KMS-11 (cell line): ENCODE results near the gene C12orf43.
"Not testable (repeated sequence)": the region's sequence is repeated elsewhere in the genome, so short reads cannot be mapped to it uniquely, and the experiment has no call there.

ENCODE experiments used
- H2AFZ ChIP-seq: fragments of 200-600 bp; sonication (generic); 2 replicates; pipeline ENCODE4 v1.6.1; 2016; ENCODE audit warnings: antibody characterized with exemption, mixed run types, low read depth
- H3K27ac ChIP-seq: fragments of 200-600 bp; sonication (generic); 2 replicates; pipeline ENCODE4 v1.6.1; 2016; ENCODE audit warnings: mild to moderate bottlenecking, mixed run types
- H3K27me3 ChIP-seq: fragments of 200-600 bp; sonication (generic); 2 replicates; pipeline ENCODE4 v1.6.1; 2017; ENCODE audit warnings: mild to moderate bottlenecking, low read depth, mixed run types, moderate library complexity; ENCODE audit not compliant: insufficient read depth
- H3K36me3 ChIP-seq: fragments of 200-600 bp; sonication (generic); 2 replicates; pipeline ENCODE4 v1.6.1; 2017; ENCODE audit warnings: mild to moderate bottlenecking, mixed run types; ENCODE audit not compliant: insufficient read depth
- H3K4me1 ChIP-seq: fragments of 200-600 bp; sonication (generic); 2 replicates; pipeline ENCODE4 v1.6.1; 2016; ENCODE audit warnings: mild to moderate bottlenecking, low read depth, mixed run types; ENCODE audit not compliant: poor library complexity, severe bottlenecking
- H3K4me2 ChIP-seq: fragments of 200-600 bp; sonication (generic); 2 replicates; pipeline ENCODE4 v1.7.0; 2016; ENCODE audit warnings: mild to moderate bottlenecking, mixed run types
- H3K4me3 ChIP-seq: fragments of 200-600 bp; sonication (generic); IDR thresholded peaks from 2 replicates; pipeline ENCODE4 v1.6.1; 2017; ENCODE audit warnings: low read depth, low read length, mixed read lengths; ENCODE audit not compliant: insufficient read depth
- H3K79me2 ChIP-seq: fragments of 200-600 bp; sonication (generic); 2 replicates; pipeline ENCODE4 v1.6.1; 2016; ENCODE audit warnings: low read depth, mixed run types; ENCODE audit not compliant: insufficient read depth
- H3K9ac ChIP-seq: fragments of 200-600 bp; sonication (generic); 2 replicates; pipeline ENCODE4 v1.6.1; 2016; ENCODE audit warnings: mild to moderate bottlenecking, mixed run types
- H4K20me1 ChIP-seq: fragments of 200-600 bp; sonication (generic); 2 replicates; pipeline ENCODE4 v1.6.1; 2016; ENCODE audit warnings: mild to moderate bottlenecking, mixed run types; ENCODE audit not compliant: insufficient read depth
- CTCF ChIP-seq: fragments of 200-600 bp; sonication (generic); conservative IDR thresholded peaks from 2 replicates; pipeline ENCODE4 v1.6.1; 2017; ENCODE audit warnings: low read depth, mild to moderate bottlenecking, antibody characterized with exemption, low read length, moderate library complexity, mixed read lengths

Gene C12orf43

GRCh38 chr12:121015825-121016766, at the start of gene C12orf43:
Gene C12orf43, minus strand, starts transcription at chr12:121016487. Its CDS starts 13 bp downstream, at chr12:121016474.
- TF ChIP-seq CTCF, result no peak
- Histone ChIP-seq H3K36me3 (no peaks in the 10 kb centered on the region), H2AFZ (peak within 1 kb of the TSS; percentile 73), H3K27me3 (no peaks in the 10 kb centered on the region), H3K4me1 (peaks cover 6% of the 10 kb centered on the region), H3K79me2 (no peaks in the 10 kb centered on the region; the same call in 1 of the 2 replicates), H3K4me2 (peak within 1 kb of the TSS; percentile 88), H4K20me1 (no peaks in the 10 kb centered on the region), H3K27ac (peak within 1 kb of the TSS; percentile 58), H3K4me3 (peak within 1 kb of the TSS; percentile 31), H3K9ac (peak within 1 kb of the TSS; percentile 70; the same call in 1 of the 2 replicates)

GRCh38 chr12:121065345-121065744, 49.1 kb upstream of the C12orf43 start:
- no peak overlapping the region for H3K4me2 ChIP-seq
- H3K4me1 ChIP-seq, result peaks cover 5% of the 10 kb centered on the region
- H4K20me1 ChIP-seq, result no peaks in the 10 kb centered on the region
- H3K79me2 ChIP-seq, result no peaks in the 10 kb centered on the region
- no peak overlapping the region for H3K27ac ChIP-seq
- no peaks in the 10 kb centered on the region for H3K27me3 ChIP-seq
- H3K36me3 ChIP-seq, result no peaks in the 10 kb centered on the region
- no peak overlapping the region for H3K9ac ChIP-seq
- no peak for TF ChIP-seq CTCF
- no peak overlapping the region for H3K4me3 ChIP-seq
- no peak overlapping the region for H2AFZ ChIP-seq

- peaks cover 11% of the 10 kb centered on the region for H3K4me1 ChIP-seq
- H3K9ac ChIP-seq, H2AFZ ChIP-seq, H3K36me3 ChIP-seq, H3K4me3 ChIP-seq, H3K27me3 ChIP-seq, H3K27ac ChIP-seq, H4K20me1 ChIP-seq, H3K4me2 ChIP-seq, H3K79me2 ChIP-seq: not testable (repeated sequence)
Measured at GRCh38 chr12:121064586-121064985, 48.3 kb upstream of the C12orf43 start.

- Histone ChIP-seq H3K27me3 (no peaks in the 10 kb centered on the region), H3K4me2 (no peak overlapping the region), H3K9ac (no peak overlapping the region), H3K36me3 (no peaks in the 10 kb centered on the region), H4K20me1 (no peaks in the 10 kb centered on the region), H3K79me2 (no peaks in the 10 kb centered on the region), H3K4me1 (peaks cover 16% of the 10 kb centered on the region), H3K27ac (no peak overlapping the region), H3K4me3 (no peak overlapping the region), H2AFZ (no peak overlapping the region)
- TF ChIP-seq CTCF, result no peak
Measured at GRCh38 chr12:121064116-121064515, 47.8 kb upstream of the C12orf43 start.
